ENCODE measurements around the gene GPR180.

DNA sequence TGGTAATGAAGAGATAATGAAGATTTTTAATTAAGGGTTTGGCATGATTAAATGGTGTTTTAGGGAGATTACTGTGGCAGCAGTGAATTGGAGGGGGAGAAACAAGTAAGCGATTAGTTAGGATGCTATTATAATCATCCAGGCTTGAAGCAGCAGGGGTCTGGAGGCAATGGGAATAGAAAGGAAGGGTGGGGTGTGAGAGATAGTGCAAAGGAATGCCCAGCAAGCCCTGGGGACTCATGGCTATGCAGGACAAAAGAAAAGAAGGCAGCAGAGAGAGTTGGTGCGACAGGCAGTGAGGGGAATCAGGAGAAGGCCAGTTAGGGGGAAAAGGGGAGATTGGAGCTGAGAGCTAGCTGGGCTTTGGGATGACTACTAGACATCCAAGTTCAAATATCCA, 76.1 kb downstream of the GPR180 start:
- TF ChIP-seq EZH2 (IDR thresholded peaks at IDR 0.05) (no peak), POLR2AphosphoS5 (IDR thresholded peaks at IDR 0.05; ENCODE audit: borderline replicate concordance, low read depth, low read length) (no peak)
